IPS-15b (cell line): ENCODE measurements around the gene GPX4.

ENCODE experiments used
- H3K27me3 ChIP-seq: one replicate; pipeline ENCODE4 v1.6.1; 2013; ENCODE audit warnings: low read length; ENCODE audit not compliant: control insufficient read depth, insufficient read depth
- H3K36me3 ChIP-seq: one replicate; pipeline ENCODE4 v1.6.1; 2013; ENCODE audit warnings: low read length; ENCODE audit not compliant: control insufficient read depth, insufficient read depth
- H3K4me1 ChIP-seq: one replicate; pipeline ENCODE4 v1.6.1; 2013; ENCODE audit warnings: mild to moderate bottlenecking, low read length; ENCODE audit not compliant: control insufficient read depth, insufficient read depth
- H3K4me3 ChIP-seq: one replicate; pipeline ENCODE4 v1.5.1; 2013; ENCODE audit warnings: low read depth, low read length
- H3K9ac ChIP-seq: one replicate; pipeline ENCODE4 v1.6.1; 2013; ENCODE audit warnings: low read depth, mild to moderate bottlenecking, low read length
- H3K9me3 ChIP-seq: one replicate; pipeline ENCODE4 v1.6.1; 2013; ENCODE audit warnings: mild to moderate bottlenecking, low read length; ENCODE audit not compliant: control insufficient read depth, insufficient read depth

The GPX4 gene

DNA sequence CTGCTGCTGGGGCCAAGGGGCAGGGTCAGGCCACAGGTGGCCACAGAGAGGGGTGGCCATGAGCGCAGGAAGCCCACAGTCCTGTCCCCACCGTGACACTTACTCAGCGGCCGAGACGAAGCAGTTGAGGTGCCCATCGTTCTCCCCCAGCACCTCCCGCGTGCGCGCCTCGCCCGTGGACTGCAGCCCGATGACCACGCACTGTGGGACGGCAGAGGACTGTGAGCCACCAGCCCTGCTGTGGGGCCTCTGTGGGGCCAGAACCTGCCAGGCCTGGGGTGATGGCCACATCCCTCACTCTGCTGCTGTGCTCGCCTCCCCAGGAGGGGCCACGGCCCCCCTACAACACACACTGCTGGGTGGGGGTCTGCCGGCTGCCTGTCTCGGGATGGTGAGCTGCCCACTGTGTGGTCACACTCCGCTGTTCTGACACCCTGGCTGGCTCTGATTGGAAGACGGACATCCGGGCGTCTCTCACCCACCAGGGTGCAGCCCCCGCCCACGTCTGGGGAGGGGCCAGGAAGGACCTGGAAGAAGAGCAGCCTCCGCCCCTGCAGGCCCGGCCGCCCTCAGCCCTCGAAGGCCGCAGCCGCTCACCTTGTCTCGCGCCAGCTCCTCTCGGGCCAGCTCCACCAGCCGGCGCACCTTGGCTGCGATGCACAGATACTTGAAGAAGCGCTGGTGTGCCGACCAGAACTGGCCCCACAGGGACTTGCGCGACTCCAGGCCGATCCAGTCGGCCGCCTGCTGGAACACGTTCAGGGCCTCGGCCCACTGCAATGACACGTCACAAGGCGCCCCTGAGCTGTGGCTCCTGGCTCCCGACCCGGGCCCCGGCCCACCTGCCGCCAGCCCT, 13.2 kb downstream of the GPX4 start:
- Histone ChIP-seq H3K9ac (no peak overlapping the region), H3K9me3 (no peaks in the 10 kb centered on the region), H3K27me3 (no peaks in the 10 kb centered on the region), H3K36me3 (peaks cover 48% of the 10 kb centered on the region), H3K4me3 (no peak overlapping the region), H3K4me1 (no peaks in the 10 kb centered on the region)

DNA sequence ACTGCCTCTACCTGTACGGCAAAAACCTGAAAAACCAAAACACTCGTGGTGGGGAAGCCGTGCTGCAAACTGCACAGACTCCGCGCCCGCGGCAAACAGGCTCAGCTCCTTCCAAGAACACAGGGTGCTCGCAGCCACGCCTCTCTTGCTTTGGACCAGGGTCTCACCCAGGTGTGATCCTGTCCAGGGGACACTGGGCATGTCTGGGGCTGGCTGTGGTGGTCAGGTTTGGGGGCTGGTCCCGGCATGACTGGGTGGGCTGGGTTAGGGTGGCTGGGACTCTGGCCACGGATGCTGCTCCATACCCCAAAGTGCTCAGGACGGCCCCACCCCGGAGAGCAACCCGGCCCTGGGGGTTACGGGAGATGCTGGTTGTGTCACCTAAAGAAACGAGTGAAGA, 13.9 kb downstream of the GPX4 start:
- Histone ChIP-seq H3K4me1 (no peaks in the 10 kb centered on the region), H3K27me3 (no peaks in the 10 kb centered on the region), H3K4me3 (no peak overlapping the region), H3K9me3 (no peaks in the 10 kb centered on the region), H3K9ac (peak overlapping the region; percentile 24), H3K36me3 (peaks cover 52% of the 10 kb centered on the region)

DNA sequence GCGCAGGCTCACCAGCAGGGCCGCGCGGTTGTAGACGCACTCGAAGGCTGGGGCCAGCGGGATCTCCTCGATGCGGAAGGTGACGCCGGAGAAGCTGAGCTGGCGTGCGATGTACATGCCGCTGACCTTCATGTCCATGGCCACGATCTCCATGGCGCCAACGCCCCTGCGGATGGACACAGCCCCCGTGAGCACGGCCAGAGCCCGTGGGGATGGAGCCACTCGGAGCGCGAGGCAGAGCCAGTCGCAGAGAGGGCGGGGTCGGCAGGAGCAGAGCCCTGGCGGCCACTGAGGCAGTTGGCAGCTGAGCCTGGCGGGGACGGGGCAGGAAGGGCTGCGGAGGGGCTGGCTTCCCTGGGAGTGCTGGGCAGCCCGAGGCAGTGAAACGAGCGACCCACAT, 15.2 kb downstream of the GPX4 start:
- no peaks in the 10 kb centered on the region for H3K4me1 ChIP-seq
- H3K27me3 ChIP-seq, result no peaks in the 10 kb centered on the region
- H3K36me3 ChIP-seq, result peaks cover 54% of the 10 kb centered on the region
- no peak overlapping the region for H3K4me3 ChIP-seq
- no peak overlapping the region for H3K9ac ChIP-seq
- H3K9me3 ChIP-seq, result no peaks in the 10 kb centered on the region

DNA sequence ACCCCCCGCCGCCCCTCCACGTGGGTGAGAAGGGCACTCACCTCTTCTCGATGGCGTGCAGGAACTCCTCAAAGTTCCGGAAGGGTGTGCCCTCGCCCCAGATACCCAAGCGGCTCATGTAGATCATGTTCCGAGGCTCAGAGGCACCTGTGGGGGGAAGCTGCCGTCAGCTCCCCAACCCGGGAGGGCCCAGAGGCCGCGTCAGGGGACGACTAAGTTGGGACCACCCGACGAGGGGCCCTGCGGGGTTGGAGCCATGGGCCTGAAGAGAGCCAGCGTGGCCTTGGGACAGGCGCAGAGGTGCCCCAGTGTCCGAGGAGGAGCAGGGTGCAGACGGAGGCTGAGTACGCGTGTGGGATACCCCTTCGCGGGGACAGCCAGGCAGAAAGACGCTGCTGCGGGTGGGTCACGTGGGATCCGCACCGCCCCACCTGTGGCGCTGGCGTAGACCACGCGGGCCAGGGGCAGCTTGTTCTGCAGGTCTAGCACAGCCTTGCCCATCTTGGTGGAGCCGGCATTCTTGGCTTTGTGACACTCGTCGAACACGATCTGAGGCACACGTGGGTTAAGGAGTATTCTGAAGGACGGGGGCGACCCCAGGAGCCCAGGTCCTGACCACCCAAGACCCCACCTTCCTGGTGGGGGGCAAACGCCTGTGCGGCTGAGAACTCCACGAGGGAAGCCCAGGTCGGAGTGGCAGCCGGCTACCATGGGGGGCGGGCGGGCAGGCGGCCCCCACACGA, 15.9 kb downstream of the GPX4 start:
- no peaks in the 10 kb centered on the region for H3K9me3 ChIP-seq
- no peaks in the 10 kb centered on the region for H3K27me3 ChIP-seq
- H3K4me1 ChIP-seq, result no peaks in the 10 kb centered on the region
- peaks cover 59% of the 10 kb centered on the region for H3K36me3 ChIP-seq
- H3K4me3 ChIP-seq, result no peak overlapping the region
- no peak overlapping the region for H3K9ac ChIP-seq

DNA sequence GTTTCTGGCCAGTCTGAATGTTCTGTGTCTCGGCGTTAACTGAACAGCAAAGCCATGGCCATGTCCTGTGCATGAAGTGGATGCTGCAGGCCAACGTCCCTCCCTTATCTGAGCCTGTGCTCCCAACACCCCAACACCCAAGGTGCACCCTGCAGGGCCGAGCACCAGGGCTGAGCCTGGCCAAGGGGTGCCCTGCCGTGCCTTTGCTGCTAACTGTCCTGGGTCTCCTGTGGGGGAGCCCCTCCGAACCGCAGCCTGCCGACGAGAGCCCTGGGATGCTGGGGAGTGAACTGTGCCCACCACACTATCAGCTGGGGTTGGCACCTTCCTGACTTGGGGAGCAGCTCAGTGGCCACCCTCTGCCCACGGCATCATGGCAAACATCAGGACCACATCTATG, 17.6 kb downstream of the GPX4 start:
- H3K9me3 ChIP-seq, result no peaks in the 10 kb centered on the region
- no peaks in the 10 kb centered on the region for H3K4me1 ChIP-seq
- H3K36me3 ChIP-seq, result peaks cover 63% of the 10 kb centered on the region
- no peak overlapping the region for H3K9ac ChIP-seq
- no peaks in the 10 kb centered on the region for H3K27me3 ChIP-seq
- no peak overlapping the region for H3K4me3 ChIP-seq

DNA sequence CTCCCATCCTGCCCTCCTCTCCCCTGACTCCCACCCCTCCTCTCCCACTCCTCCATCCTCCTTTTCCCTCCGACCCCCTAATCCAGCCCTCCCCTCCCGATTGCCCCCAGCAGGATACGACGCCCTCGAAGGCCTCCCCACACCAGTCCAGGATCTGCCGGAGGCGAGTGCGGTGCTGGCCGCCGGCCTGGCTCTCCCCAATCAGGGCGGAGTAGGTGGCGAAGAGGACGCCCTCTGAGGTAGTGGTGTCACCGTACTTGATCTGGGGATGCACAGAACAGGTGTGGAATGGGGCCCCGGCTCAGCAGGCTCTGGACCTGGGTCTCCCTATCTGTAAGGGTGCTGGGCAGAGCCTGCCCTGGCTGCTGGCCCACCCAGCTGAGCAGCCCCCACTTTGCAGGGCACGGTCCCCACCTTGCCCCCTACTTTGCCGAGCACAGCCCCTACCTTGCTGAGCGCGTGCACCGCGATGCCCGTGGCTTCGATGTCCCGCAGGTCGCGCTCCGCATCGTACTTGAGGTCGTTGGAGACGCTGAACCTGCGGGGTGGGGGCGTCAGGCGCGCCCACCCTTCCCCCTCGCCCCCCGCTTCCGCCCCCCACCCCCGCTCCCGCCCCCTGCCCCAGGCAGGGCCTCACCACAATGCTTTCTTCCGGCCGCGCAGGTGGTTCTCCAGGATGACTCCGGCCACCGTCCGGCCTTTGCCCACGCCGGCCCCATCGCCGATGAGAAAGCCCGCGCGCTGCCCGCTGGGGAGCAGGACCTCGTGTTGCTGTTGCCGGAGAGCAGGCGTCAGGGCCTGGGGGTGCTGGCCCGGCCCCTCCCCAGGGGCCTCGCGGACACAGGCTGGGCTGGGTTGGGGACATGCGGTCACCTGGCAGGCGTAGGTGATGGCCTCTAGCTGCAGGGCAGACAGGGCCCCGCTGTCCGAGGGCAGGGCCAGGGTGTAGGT, 18.5 kb downstream of the GPX4 start:
- no peaks in the 10 kb centered on the region for H3K27me3 ChIP-seq

DNA sequence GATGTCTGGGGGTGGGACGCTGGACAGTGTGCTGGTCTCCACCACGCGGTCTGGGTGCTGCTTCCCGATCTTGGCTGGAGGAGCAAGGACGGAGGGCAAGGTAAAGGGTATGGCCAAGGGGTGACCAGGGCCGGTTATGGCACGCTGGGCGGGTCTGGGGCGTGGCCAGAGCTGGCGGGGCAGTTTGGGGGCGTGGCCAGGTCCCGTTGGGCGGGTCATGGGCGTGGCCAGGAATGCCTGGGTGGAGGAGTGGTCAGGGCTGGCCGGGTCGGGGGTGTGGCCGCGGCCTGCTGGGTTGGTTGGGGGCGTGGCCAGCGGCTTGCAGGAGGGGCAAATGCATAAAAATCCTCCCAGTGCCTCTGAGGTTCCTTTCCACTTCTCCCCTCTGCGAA, 19.2 kb downstream of the GPX4 start:
- no peaks in the 10 kb centered on the region for H3K27me3 ChIP-seq
- H3K9ac ChIP-seq, result no peak overlapping the region
- no peaks in the 10 kb centered on the region for H3K9me3 ChIP-seq
- H3K4me1 ChIP-seq, result no peaks in the 10 kb centered on the region
- no peak overlapping the region for H3K4me3 ChIP-seq
- peaks cover 63% of the 10 kb centered on the region for H3K36me3 ChIP-seq

More for the DNA sequence above, 18.5 kb downstream of the GPX4 start:
- Histone ChIP-seq H3K9ac (no peak overlapping the region), H3K4me3 (no peak overlapping the region), H3K9me3 (no peaks in the 10 kb centered on the region), H3K36me3 (peaks cover 63% of the 10 kb centered on the region), H3K4me1 (no peaks in the 10 kb centered on the region)

DNA sequence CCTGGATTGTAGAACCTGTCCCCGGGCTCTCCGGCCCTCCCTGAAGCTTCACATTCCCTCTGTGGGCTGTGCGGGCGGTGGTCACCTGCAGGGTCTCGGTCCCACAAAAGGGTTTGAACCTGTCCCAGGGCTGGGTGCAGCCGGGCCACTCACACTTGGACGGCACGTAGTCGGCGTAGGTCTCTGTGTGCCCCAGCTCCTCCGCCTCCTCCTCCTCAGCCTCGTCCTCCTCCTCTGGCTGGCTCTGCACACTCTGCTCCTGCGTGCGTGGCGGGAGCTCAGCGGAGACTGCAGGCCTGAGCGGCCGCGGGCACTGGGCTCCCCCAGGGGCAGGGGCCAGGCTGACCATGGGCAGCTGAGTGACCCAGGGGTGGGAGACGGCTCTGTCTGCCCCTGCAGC, 19.6 kb downstream of the GPX4 start:
- H3K27me3 ChIP-seq, result no peaks in the 10 kb centered on the region
- H3K4me3 ChIP-seq, result no peak overlapping the region
- no peak overlapping the region for H3K9ac ChIP-seq
- H3K4me1 ChIP-seq, result no peaks in the 10 kb centered on the region
- no peaks in the 10 kb centered on the region for H3K9me3 ChIP-seq
- peaks cover 60% of the 10 kb centered on the region for H3K36me3 ChIP-seq

DNA sequence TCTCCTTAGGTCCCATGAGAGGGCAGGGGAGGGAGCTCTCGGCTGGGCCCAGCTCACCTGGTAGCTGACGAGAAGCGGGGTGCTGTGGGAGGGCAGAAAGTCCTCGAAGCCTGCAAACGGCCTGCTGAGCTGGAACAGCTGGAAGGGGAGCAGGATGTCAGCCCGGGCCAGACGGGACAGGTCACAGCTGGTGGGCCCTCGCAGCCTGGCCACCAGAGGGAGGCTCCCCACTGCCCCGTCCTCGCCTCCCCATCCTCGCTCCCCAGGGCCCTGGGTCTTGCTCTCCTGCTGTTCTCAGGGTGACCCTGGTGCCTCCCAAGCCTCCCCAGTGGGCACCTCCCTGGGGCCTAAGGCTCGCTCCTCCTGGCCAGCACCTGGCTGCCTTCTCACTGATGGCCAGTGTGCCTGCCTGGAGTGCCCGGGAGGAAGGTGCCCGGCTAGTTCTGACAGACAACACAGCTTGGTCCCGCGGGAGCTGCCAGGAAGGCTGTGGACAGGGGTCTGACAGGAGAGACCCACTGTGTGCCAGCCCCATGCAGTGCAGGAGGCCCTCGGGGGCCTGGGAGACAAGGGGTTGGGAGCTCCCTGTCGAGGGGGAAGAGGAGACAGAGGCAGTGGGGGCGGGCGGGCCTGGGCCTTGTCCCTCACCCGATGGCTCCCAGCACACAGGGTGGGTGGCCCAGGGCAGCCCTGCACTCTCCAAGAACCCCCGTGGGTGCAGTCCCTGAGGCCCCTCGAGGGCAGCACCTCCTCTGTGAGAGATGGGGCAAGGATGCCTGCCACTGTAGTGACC, 20.3 kb downstream of the GPX4 start:
- Histone ChIP-seq H3K9me3 (no peaks in the 10 kb centered on the region), H3K4me1 (no peaks in the 10 kb centered on the region), H3K27me3 (no peaks in the 10 kb centered on the region), H3K9ac (no peak overlapping the region), H3K4me3 (no peak overlapping the region), H3K36me3 (peaks cover 55% of the 10 kb centered on the region)

DNA sequence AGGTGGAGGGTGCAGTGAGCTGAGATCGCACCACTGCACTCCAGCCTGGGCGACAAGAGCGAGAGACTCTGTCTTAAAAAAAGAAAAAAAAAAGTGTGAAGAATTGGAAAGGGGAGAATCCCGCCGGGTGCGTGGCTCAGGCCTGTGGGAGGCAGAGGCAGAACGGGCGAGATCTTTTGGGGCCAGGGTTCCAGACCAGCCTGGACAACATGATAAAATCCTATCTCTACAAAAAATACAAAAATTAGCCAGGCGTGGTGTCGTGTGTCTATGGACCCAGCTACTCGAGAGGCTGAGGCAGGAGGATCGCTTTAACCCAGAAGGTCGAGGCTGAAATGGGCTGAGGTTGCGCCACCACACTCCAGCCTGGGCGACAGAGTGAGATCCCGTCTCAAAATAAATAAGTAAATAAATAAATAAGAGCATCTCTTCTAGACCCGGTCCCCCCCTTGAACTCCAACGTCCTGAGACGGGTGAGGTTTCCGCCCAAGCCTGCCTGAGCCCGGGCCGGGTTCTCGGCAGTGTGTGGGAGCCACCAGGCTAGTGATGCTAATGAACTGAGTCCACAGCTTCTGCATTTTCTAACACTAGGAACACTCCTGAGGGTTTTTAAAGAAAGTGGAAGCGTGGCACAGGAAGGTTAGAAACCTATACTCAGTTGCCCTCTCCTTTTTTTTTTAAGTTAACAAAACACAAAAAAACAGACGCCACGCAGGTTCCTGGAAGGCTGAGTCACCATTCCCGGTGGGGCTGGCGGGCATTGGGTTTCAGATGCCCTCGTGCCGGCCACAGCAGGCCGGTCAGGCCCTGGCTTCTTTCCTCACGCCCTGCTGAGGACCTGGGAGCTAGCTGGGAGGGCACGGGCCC, 22.0 kb downstream of the GPX4 start:
- Histone ChIP-seq H3K36me3 (peaks cover 53% of the 10 kb centered on the region), H3K9ac (no peak overlapping the region), H3K4me3 (no peak overlapping the region)

More for the DNA sequence above, 22.0 kb downstream of the GPX4 start:
- Histone ChIP-seq H3K9me3 (no peaks in the 10 kb centered on the region), H3K4me1 (no peaks in the 10 kb centered on the region), H3K27me3 (no peaks in the 10 kb centered on the region)
